Fibroblast of lung (primary cell): ENCODE results near the gene CENPB. TPM values are rescaled to one million over a fixed set of nuclear protein-coding genes. Genes with fewer than 3 reads are reported as not detected.

Experiments
- DNase-seq, 2 donors: peaks; one replicate each; pipeline versions ENCODE4 v3.0.0 to v3.0.0-alpha.2; 2010; ENCODE audit warnings: low read depth in 2 of 2
- H2AFZ ChIP-seq: 2 replicates; pipeline ENCODE4 v1.5.1; 2012; ENCODE audit warnings: low read length, control low read depth, inconsistent platforms
- H3K27ac ChIP-seq: 2 replicates; pipeline ENCODE4 v1.5.1; 2011; ENCODE audit warnings: low read length, control low read depth; ENCODE audit not compliant: insufficient read depth
- H3K27me3 ChIP-seq: 2 replicates; pipeline ENCODE4 v1.5.1; 2011; ENCODE audit warnings: mild to moderate bottlenecking, low read length; ENCODE audit not compliant: control insufficient read depth, insufficient read depth
- H3K36me3 ChIP-seq: 2 replicates; pipeline ENCODE4 v1.5.1; 2011; ENCODE audit warnings: low read length; ENCODE audit not compliant: control insufficient read depth, insufficient read depth
- H3K4me1 ChIP-seq: 2 replicates; pipeline ENCODE4 v1.5.1; 2011; ENCODE audit warnings: low read length; ENCODE audit not compliant: control insufficient read depth, insufficient read depth; ENCODE audit errors: extremely low read depth
- H3K4me2 ChIP-seq: 2 replicates; pipeline ENCODE4 v1.5.1; 2011; ENCODE audit warnings: low read length, control low read depth; ENCODE audit not compliant: insufficient read depth; ENCODE audit errors: extremely low read depth
- H3K4me3 ChIP-seq, 4 experiments: fragments of 200-600 bp in 1 of 4; sonication (generic) in 1 of 4; replicated peaks in 1 of 4; 2 replicates each; pipeline ENCODE4 v1.5.1; 2011 to 2016; ENCODE audit warnings: low read length in 4 of 4, low read depth in 3 of 4, mild to moderate bottlenecking in 3 of 4, control low read depth in 2 of 4, inconsistent platforms in 1 of 4, mixed read lengths in 1 of 4; ENCODE audit not compliant: insufficient read depth in 1 of 4; ENCODE audit errors: control extremely low read depth in 1 of 4
- H3K79me2 ChIP-seq: 2 replicates; pipeline ENCODE4 v1.5.1; 2012; ENCODE audit warnings: mild to moderate bottlenecking, low read length, inconsistent platforms; ENCODE audit not compliant: control insufficient read depth, insufficient read depth
- H3K9ac ChIP-seq: 2 replicates; pipeline ENCODE4 v1.5.1; 2011; ENCODE audit warnings: mild to moderate bottlenecking, low read length, control low read depth; ENCODE audit not compliant: insufficient read depth
- H3K9me3 ChIP-seq: 2 replicates; pipeline ENCODE4 v1.5.1; 2012; ENCODE audit warnings: low read depth, low read length; ENCODE audit not compliant: control insufficient read depth, insufficient read depth
- H4K20me1 ChIP-seq: 2 replicates; pipeline ENCODE4 v1.5.1; 2011; ENCODE audit warnings: low read length; ENCODE audit not compliant: control insufficient read depth, insufficient read depth; ENCODE audit errors: extremely low read depth
- EZH2 ChIP-seq: IDR thresholded peaks from 2 replicates; pipeline ENCODE4 v1.5.1; 2012; ENCODE audit warnings: low read length, control low read depth, mild to moderate bottlenecking; ENCODE audit errors: missing control alignments
- polyA plus RNA-seq, 2 donors: library from polyadenylated mRNA; depleted of rRNA in 1 of 2; stranded (reverse) in 1 of 2; unstranded in 1 of 2; fragments of >200 nt; gene quantifications; 2 replicates each; pipeline ENCODE4 v1.2.1, GENCODE V29; 2011 to 2012; ENCODE audit warnings: missing spikeins in 1 of 2
- total RNA-seq: library from RNA; depleted of rRNA; stranded (reverse); fragments of >200 nt; gene quantifications from 2 replicates; pipeline ENCODE4 v1.2.1, GENCODE V29; 2014
- TF ChIP-seq, protein P1 (sequence below), 2 donors: IDR thresholded peaks in 1 of 2; conservative IDR thresholded peaks in 1 of 2; 1 replicate in 1 of 2; 2 replicates in 1 of 2; pipeline ENCODE4 v1.5.1; 2011 to 2012; ENCODE audit warnings: low read length in 2 of 2, control low read depth in 1 of 2, inconsistent platforms in 1 of 2, low read depth in 1 of 2, mild to moderate bottlenecking in 1 of 2

Gene CENPB
- total and polyA plus RNA-seq, 2 donors (not counting 1 experiment from before 2014, with no cell fraction given), result 32.6 to 106 TPM

DNA sequence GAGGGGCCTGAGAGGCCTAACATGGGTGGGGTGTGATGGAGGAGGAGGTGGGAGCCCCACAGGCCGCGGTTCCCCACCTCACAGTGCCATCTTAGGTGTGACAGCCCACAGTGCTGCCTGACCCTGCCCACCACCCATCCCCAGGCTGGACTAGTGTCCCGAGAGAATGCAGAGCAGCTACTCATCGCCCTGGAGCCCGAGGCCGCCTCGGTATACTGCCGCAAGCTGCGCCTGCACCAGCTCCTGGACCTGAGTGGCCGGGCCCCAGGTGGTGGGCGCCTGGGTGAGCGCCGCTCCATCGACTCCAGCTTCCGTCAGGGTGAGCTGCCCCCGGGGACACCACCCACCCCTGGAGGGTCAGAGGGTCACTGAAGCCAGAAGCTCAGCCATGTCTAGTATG lies 38.5 kb downstream of the CENPB start:
- H4K20me1 ChIP-seq, result no peaks in the 10 kb centered on the region

DNA sequence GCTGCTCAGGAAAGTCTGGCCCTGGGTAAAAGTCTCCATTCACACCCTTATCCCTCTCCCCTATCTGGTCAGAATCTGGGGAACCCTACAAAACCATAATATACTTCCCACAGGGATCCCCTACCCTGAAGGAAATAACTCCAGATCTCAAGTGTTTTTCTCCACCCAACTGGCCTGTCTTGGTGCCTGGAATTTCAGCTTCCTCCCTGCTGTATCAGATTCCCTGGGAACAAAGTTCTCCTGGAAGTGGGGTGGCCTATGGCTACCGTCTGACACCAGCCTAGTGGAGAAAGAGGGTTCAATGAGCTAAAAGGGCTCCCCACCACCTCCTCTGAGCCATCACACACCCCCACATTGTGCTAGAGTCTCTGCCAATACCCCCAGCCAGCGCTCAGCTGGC lies 39.1 kb downstream of the CENPB start:
- TF ChIP-seq, protein P1, sequence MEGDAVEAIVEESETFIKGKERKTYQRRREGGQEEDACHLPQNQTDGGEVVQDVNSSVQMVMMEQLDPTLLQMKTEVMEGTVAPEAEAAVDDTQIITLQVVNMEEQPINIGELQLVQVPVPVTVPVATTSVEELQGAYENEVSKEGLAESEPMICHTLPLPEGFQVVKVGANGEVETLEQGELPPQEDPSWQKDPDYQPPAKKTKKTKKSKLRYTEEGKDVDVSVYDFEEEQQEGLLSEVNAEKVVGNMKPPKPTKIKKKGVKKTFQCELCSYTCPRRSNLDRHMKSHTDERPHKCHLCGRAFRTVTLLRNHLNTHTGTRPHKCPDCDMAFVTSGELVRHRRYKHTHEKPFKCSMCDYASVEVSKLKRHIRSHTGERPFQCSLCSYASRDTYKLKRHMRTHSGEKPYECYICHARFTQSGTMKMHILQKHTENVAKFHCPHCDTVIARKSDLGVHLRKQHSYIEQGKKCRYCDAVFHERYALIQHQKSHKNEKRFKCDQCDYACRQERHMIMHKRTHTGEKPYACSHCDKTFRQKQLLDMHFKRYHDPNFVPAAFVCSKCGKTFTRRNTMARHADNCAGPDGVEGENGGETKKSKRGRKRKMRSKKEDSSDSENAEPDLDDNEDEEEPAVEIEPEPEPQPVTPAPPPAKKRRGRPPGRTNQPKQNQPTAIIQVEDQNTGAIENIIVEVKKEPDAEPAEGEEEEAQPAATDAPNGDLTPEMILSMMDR (conservative IDR thresholded peaks at IDR 0.05 in 1 of 2, IDR thresholded peaks at IDR 0.05 in 1 of 2; ENCODE audit: low read depth in 1 of 2, low read length in 2 of 2), result no peak
- no peak for TF ChIP-seq EZH2
- Histone ChIP-seq H2AFZ (no peak overlapping the region), H3K4me2 (no peak overlapping the region), H3K4me3 (no peak overlapping the region), H3K27me3 (no peaks in the 10 kb centered on the region), H3K9ac (no peak overlapping the region), H3K9me3 (no peaks in the 10 kb centered on the region), H3K79me2 (no peaks in the 10 kb centered on the region), H4K20me1 (no peaks in the 10 kb centered on the region), H3K4me1 (no peaks in the 10 kb centered on the region), H3K36me3 (no peaks in the 10 kb centered on the region), H3K27ac (no peak overlapping the region)
- DNase-seq, result no peak

More for the DNA sequence above, 38.5 kb downstream of the CENPB start:
- Histone ChIP-seq H2AFZ (no peak overlapping the region), H3K27me3 (no peaks in the 10 kb centered on the region), H3K36me3 (no peaks in the 10 kb centered on the region), H3K79me2 (no peaks in the 10 kb centered on the region), H3K9ac (no peak overlapping the region), H3K9me3 (no peaks in the 10 kb centered on the region), H3K4me3 (no peak overlapping the region), H3K27ac (no peak overlapping the region), H3K4me2 (no peak overlapping the region), H3K4me1 (no peaks in the 10 kb centered on the region)
- TF ChIP-seq, protein P1 (conservative IDR thresholded peaks at IDR 0.05 in 1 of 2, IDR thresholded peaks at IDR 0.05 in 1 of 2; ENCODE audit: low read depth in 1 of 2, low read length in 2 of 2), result no peak
- no peak for TF ChIP-seq EZH2
- no peak for DNase-seq

DNA sequence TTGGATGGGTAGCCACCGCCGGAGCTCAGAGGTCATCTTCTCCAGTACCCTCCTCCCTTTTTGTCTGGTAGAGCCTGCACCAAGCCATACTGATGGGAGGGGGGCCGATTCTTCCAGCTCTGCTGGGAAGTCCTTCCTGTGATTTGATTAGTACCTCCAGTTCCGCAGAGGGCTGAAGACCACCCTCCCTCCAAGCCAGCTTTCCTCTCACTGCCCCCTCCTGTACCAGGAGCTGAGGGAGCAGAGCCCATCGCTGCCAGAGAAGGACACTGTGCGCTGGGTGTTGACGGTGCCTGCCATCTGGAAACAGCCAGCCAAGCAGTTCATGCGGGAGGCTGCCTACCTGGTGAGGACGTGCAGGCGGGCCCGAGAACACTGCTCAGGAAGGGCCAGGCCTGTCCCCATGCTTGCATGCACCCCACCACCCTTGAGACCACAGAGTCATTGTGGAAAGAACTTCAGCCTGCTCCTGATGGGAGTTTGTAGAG lies 40.8 kb downstream of the CENPB start:
- Histone ChIP-seq H3K27me3 (no peaks in the 10 kb centered on the region), H3K4me2 (no peak overlapping the region), H3K79me2 (no peaks in the 10 kb centered on the region), H2AFZ (no peak overlapping the region), H3K9me3 (no peaks in the 10 kb centered on the region), H3K4me1 (no peaks in the 10 kb centered on the region), H3K27ac (no peak overlapping the region), H3K9ac (no peak overlapping the region), H4K20me1 (no peaks in the 10 kb centered on the region), H3K36me3 (no peaks in the 10 kb centered on the region), H3K4me3 (no peak overlapping the region)
- no peak for TF ChIP-seq EZH2
- TF ChIP-seq, protein P1 (conservative IDR thresholded peaks at IDR 0.05 in 1 of 2, IDR thresholded peaks at IDR 0.05 in 1 of 2; ENCODE audit: low read depth in 1 of 2, low read length in 2 of 2), result no peak
- no peak for DNase-seq
